Suprapubic skin (tissue), 4 donors: ENCODE results near the gene GRIN2A. TPM values are rescaled to one million over a fixed set of nuclear protein-coding genes. Genes with fewer than 3 reads are reported as not detected.

Source experiments
- DNase-seq, 2 donors: peaks; one replicate each; pipeline ENCODE4 v3.0.0-alpha.2; 2019; ENCODE audit warnings: low spot score in 2 of 2
- H3K27ac ChIP-seq: fragments of 200-600 bp; sonication (generic); one replicate; pipeline ENCODE4 v1.5.1; 2019
- H3K27me3 ChIP-seq: fragments of 200-600 bp; sonication (generic); one replicate; pipeline ENCODE4 v1.5.1; 2019
- H3K36me3 ChIP-seq: fragments of 200-600 bp; sonication (generic); one replicate; pipeline ENCODE4 v1.5.1; 2019
- H3K4me1 ChIP-seq: fragments of 200-600 bp; sonication (generic); one replicate; pipeline ENCODE4 v1.5.1; 2019
- H3K4me3 ChIP-seq: fragments of 200-600 bp; sonication (generic); one replicate; pipeline ENCODE4 v1.5.1; 2019; ENCODE audit warnings: mild to moderate bottlenecking
- H3K9me3 ChIP-seq: fragments of 200-600 bp; sonication (generic); one replicate; pipeline ENCODE4 v1.5.1; 2019
- CTCF ChIP-seq, 2 donors: fragments of 200-600 bp in 1 of 2; fragments of 450-650 bp in 1 of 2; sonication (generic) in 1 of 2; IDR thresholded peaks; one replicate each; pipeline ENCODE4 v1.5.1; 2016 to 2019; ENCODE audit warnings: antibody characterized with exemption in 2 of 2, mild to moderate bottlenecking in 1 of 2, moderate library complexity in 1 of 2
- EP300 ChIP-seq: sonication (generic); formaldehyde crosslinking; IDR thresholded peaks from one replicate; pipeline ENCODE4 v1.6.1; 2017; ENCODE audit warnings: antibody characterized with exemption
- POLR2A ChIP-seq, 2 donors: fragments of 450-650 bp; IDR thresholded peaks; one replicate each; pipeline ENCODE4 v1.6.1; 2017; ENCODE audit warnings: antibody characterized with exemption in 2 of 2, mild to moderate bottlenecking in 2 of 2, moderate library complexity in 2 of 2
- POLR2AphosphoS5 ChIP-seq, 3 donors: sonication (generic); formaldehyde crosslinking; IDR thresholded peaks; one replicate each; pipeline ENCODE4 v1.6.1; 2017; ENCODE audit warnings: antibody characterized with exemption in 3 of 3
- WGBS: methylation state at CpG from one replicate; pipeline ENCODE4 v1.1.5; 2018; 5-methylcytosine and 5-hydroxymethylcytosine counted together
- total RNA-seq, 4 donors: library from RNA; depleted of rRNA; stranded (reverse); fragments of >200 nt; gene quantifications; one replicate each; pipeline ENCODE4 v1.1.0, GENCODE V29; 2016

Gene GRIN2A
- total RNA-seq, 4 donors from 2014 or later = 0.08 to 5.4 (median 1.3) TPM

DNA sequence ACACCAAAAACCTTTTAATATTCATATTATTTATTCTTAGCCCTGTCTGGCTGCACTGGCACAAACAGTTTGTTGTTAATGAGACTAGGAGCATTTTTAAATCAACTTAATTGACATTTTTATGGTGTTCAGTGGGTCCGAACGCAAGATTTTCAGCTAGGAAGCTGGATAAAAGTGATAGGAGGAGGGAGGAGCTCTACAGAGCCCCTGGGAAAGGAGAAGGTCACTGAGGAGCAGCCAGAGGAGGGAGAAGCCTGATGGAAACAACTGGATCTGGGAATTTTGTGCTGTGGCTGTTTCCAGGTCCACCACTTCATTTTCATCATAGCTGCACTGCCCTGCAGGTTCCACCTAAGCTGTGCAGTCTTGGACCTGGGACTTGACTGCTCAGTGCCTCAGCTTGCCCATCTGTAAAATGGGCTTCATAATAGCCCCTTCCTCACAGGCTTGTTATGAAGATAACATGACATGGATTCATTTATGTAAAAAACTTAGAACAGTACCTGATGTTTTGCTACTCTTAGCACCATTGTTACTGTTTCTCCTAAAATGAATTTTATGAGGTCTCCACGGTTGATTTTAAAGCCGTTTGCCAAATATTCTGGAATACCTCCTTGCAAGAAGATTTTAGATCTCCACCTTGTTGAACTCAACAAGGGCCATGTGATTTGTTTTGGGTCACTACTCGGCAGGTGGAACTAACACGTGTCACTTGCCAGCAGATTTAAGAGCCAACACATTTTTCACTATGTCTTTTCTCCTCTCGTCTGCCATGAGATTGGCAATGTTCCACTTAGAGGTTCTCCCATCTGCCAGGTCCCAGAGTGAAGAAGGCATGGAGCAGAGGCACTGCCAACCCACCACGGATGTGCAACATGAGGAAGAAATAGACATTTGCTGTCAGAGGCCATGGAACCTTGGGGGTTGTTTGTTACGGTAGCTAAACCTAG lies 18.7 kb upstream of the GRIN2A start:
- H3K9me3 ChIP-seq = no peaks in the 10 kb centered on the region
- H3K4me3 ChIP-seq = no peak overlapping the region
- no peak for TF ChIP-seq CTCF (IDR thresholded peaks at IDR 0.05)
- TF ChIP-seq POLR2AphosphoS5 (IDR thresholded peaks at IDR 0.05) = no peak
- TF ChIP-seq POLR2A (IDR thresholded peaks at IDR 0.05) = no peak
- no peak for TF ChIP-seq EP300
- 67% methylated on average over 9 of the region's 9 CpGs for WGBS
- no peak for DNase-seq
- H3K27me3 ChIP-seq = no peaks in the 10 kb centered on the region
- H3K4me1 ChIP-seq = no peaks in the 10 kb centered on the region
- H3K36me3 ChIP-seq = no peaks in the 10 kb centered on the region
- H3K27ac ChIP-seq = no peak overlapping the region

DNA sequence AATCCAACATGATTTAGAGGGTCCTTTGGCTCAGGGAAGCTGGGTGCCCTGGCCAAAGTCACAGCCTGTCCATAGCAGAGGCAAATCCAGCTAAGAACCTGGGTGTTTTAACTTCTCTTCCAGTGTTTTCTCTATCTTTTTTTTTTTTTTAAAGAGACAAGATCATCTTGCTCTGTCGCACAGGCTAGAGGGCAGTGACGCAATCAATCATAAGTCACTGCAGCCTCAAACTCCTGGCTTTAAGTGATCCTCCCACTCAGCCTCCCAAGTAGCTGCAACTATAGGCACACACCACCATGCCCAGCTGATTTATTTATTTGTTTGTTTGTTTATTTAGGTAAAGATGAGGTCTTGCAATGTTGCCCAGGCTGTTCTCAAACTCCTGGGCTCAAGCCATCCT lies 14.8 kb upstream of the GRIN2A start:
- no peak for DNase-seq
- Histone ChIP-seq H3K4me3 (no peak overlapping the region), H3K27ac (no peak overlapping the region), H3K9me3 (no peaks in the 10 kb centered on the region), H3K27me3 (no peaks in the 10 kb centered on the region), H3K4me1 (no peaks in the 10 kb centered on the region), H3K36me3 (no peaks in the 10 kb centered on the region)
- 64% methylated on average over 2 of the region's 2 CpGs for WGBS
- TF ChIP-seq EP300 (no peak), POLR2AphosphoS5 (IDR thresholded peaks at IDR 0.05) (no peak), CTCF (IDR thresholded peaks at IDR 0.05) (no peak), POLR2A (IDR thresholded peaks at IDR 0.05) (no peak)

GRCh38 chr16:10191096-10191495 lies 8.9 kb upstream of the GRIN2A start:
- TF ChIP-seq POLR2A (IDR thresholded peaks at IDR 0.05) (no peak), POLR2AphosphoS5 (IDR thresholded peaks at IDR 0.05) (no peak), EP300 (no peak), CTCF (IDR thresholded peaks at IDR 0.05) (no peak)
- no peak for DNase-seq
- Histone ChIP-seq H3K36me3 (no peaks in the 10 kb centered on the region), H3K27ac (no peak overlapping the region), H3K9me3 (no peaks in the 10 kb centered on the region), H3K4me3 (no peak overlapping the region), H3K4me1 (no peaks in the 10 kb centered on the region), H3K27me3 (peaks cover 3% of the 10 kb centered on the region)
- 88% methylated on average over 2 of the region's 2 CpGs for WGBS

GRCh38 chr16:10189861-10190390 lies 7.7 kb upstream of the GRIN2A start:
- H3K4me1 ChIP-seq = no peaks in the 10 kb centered on the region
- no peaks in the 10 kb centered on the region for H3K36me3 ChIP-seq
- DNase-seq = no peak
- 76% methylated on average over 8 of the region's 9 CpGs for WGBS
- TF ChIP-seq EP300 (no peak), CTCF (IDR thresholded peaks at IDR 0.05) (no peak)
- peaks cover 6% of the 10 kb centered on the region for H3K27me3 ChIP-seq
- no peaks in the 10 kb centered on the region for H3K9me3 ChIP-seq
- H3K27ac ChIP-seq = no peak overlapping the region
- no peak overlapping the region for H3K4me3 ChIP-seq

DNA sequence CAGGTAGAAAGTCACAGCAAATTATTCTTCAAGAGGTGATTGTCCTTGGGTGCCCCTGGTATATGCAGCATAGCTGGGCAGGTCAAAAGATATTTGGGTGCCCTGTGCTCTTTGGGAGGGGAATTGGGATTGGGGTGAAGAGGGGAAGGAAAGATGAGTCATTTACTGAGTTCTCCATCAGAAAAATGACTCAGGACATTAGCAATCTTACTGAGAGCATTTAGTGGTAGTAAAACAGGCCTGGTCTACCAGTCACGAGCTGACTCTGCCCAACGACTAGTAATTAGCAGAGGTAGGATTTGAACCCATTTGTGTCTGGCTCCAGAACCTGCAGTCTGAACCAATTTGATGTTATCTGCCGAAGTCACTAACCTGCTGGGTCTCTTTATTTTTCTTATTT lies 6.0 kb upstream of the GRIN2A start:
- Histone ChIP-seq H3K9me3 (no peaks in the 10 kb centered on the region), H3K4me3 (no peak overlapping the region), H3K36me3 (no peaks in the 10 kb centered on the region), H3K27me3 (peaks cover 16% of the 10 kb centered on the region), H3K27ac (no peak overlapping the region), H3K4me1 (peaks cover 1% of the 10 kb centered on the region)
- TF ChIP-seq EP300 = no peak
- no peak for TF ChIP-seq CTCF (IDR thresholded peaks at IDR 0.05)
- no peak for TF ChIP-seq POLR2AphosphoS5 (IDR thresholded peaks at IDR 0.05)
- no peak for TF ChIP-seq POLR2A (IDR thresholded peaks at IDR 0.05)
- WGBS = 28% methylated on average over 3 of the region's 3 CpGs
- DNase-seq = no peak
